GM18909 (cell line): Measurements from ENCODE around the gene BCL11A.

ENCODE experiments used
- ATAC-seq: cut with Tn5 transposase; IDR thresholded peaks from one replicate; pipeline ENCODE4 v1.9.1; 2021; ENCODE audit warnings: mild to moderate bottlenecking; ENCODE audit not compliant: unreplicated experiment, poor library complexity

The BCL11A gene

DNA sequence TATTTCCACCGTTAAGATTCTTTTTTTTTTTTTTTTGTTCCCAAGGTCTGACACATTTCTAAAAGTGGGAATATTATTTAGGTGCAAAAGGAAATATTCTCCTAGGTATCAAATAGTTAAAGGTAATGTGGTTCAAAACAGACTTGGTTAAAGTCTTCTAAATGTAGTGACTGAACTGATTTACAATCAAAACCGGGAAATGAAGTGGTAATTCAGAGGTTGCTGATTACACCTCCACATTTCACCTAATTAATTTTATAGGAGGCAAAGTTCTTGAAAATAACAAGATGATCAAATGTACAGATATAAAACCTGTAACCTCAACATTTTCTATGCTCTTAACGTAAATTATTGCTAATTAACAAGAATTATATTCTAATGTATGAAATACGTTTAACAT lies 5.1 kb downstream of the BCL11A start:
- ATAC-seq, result no peak

DNA sequence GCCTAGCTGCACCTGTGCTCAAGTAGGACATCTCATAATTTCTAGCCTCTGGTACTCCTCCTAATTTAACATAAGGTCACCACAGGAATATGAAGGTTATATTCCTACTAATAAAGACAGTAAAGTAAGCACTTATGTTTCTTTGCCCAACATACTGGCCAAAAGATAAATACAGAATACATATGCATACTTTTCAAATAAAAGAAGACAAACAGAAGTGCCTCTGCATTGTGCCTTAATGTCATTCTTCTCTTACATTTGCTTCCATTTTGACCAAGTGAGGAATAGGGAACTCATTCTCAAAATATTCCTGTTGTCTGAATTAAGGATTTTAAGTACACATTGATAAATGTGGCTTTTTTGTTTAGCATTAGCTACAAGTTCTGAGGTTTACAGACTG lies 5.6 kb downstream of the BCL11A start:
- ATAC-seq, result no peak

DNA sequence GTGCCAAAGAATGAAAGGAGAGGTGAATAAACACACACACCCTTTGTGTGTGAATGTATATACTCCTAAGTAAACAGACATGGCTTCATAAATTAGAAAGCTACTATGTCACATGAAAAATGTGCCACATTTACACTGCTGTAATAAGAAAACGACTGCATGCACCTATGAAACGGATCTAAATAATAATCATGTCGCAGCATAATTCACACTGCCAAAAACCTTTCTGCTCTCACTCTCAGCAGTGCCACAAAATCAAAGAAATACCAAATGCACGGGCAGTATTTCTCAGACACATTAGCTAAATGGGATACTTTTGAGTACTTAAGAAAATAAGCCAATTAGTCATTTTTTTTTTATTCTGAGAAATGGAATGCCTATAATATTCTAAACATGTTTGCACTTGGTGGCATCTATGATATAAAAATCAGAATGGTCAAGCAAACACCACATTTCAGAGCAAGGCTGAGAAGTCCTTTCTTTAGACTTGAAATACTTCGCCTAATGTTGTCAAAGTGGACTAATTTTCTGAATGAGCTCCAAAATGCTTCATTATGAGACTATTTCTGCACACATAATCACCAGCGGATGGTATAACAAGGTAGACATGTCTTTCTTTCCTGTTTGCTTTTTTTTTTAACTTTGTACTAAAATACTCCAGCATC lies 6.6 kb downstream of the BCL11A start:
- ATAC-seq, result no peak

DNA sequence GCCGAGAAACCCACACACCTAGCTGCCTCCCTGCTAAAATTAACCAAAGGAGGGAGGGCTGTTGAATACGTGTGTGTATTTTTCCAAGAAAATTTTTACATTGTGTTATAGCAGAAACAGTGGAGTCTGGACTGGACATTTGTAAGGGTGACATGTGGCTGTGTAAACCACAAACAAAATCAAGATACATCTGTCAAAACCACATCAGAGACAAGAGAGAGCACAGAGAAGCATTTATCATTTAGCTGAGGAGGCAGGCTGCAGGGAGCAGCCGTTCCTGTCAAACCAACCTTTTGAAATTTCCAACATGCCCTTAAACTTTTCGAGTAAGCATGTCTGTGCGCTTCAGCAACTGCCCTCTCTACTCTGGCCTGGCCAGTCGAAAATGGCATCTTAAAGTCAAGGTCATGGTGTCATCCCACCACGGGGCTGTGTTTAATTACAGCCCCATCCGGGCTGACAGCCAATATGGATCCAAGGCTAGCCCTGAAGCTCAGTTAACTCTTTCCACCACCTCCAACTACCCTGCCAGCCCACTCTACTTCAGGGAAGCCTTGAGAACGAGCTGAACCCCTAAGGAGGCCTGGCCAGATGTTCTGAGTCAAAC lies 8.4 kb downstream of the BCL11A start:
- ATAC-seq, result peak; percentile 32

DNA sequence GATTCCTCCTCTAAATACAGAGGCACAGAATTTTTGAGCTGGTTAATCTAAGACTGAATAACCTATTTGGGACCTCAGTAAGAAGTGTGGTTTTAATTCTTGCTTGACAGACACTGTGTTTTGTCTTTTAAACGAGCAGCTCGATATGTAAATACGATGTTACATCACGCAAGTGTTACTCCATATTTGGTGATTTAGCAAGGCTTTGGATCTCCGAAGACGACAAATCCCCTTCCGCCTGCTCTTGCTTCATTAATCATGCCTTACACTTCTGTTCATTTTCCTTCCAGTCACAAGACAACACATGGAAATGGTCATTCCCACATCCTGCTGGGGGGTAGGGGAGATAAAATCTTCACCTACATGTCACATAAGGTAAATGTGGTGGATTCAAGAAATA lies 9.4 kb downstream of the BCL11A start:
- ATAC-seq, result no peak

DNA sequence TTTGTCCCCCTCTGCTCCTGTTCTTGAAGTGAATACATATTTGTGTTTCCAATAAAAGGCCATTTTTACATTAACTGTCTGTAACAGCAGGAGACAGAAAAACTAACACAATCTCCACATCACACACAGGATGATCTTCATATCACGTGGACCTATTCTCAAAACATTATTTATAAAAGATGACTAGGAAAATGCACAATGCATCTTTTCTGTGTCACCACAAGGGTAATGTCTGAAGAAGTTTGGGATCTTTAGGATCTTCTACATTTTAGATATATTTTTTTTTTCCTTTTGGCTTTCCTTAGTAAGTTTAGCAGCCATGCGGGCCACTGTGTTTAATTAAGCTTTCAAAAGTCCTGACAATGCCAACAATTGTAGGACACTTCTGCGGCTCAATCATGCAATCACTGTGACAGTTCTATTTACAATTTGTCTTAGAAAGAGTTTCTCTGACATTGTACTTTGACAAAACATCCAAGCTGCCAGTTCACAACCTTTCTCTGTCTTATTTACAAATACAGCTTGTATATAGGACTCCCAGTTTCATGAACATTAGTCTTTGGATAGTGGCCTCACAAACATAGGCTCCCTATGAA lies 12.3 kb downstream of the BCL11A start:
- no peak for ATAC-seq

DNA sequence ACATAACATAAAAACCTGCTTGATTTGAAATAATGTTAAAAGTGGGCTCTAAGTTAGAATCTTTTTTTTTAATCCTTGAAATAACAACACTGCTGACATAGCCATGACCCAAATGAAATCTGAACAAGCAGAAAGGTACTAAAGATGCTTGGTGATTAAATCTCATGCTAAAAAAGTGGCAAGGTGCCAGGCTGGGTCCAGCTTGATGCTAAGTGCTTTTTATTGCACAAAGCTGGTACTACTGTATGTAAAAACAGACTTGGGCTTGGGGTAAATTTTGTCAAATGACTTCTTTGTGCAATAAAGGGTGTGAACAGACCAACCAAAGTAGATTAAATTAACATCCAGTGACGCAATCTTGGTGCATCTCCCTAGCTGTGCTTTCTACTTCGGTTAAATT lies 13.4 kb downstream of the BCL11A start:
- no peak for ATAC-seq

DNA sequence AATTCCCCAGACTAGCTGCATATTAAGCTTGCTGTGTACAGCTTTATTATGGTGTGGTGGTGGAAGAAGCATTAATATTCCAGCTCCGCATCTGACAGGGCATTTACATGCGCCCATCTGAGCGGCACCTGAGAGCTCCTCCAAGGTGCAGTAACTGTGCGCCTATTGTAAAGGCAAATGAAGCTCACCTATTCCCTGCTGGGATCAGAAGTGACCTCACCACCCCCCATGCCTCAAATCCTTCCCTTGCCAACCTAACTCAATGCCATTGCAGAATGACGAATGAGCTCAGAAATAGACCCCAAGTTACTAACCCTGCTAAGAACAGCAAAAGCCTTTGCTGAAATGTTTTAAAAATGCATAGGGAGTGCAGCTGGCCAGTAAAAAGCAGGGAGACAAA lies 14.3 kb downstream of the BCL11A start:
- no peak for ATAC-seq

DNA sequence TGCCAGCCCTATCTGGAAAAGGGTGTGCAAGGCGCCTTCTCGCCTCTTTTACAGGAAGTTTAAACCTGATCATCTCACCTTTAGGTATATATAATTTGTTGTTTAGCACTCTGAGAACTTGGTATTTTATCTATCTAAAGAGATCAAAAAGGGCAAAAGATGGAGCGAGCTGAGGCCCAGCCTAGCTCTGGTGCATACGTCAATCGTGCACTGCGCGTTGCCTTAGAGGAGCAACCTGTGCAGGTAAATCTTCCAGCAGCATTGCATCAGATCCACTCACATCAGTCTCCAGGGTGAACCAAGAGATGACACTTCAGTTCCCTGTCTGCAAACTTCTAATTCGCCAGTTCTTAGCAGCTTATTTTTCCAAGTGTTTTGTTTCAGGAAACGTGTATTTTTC lies 15.4 kb downstream of the BCL11A start:
- no peak for ATAC-seq

DNA sequence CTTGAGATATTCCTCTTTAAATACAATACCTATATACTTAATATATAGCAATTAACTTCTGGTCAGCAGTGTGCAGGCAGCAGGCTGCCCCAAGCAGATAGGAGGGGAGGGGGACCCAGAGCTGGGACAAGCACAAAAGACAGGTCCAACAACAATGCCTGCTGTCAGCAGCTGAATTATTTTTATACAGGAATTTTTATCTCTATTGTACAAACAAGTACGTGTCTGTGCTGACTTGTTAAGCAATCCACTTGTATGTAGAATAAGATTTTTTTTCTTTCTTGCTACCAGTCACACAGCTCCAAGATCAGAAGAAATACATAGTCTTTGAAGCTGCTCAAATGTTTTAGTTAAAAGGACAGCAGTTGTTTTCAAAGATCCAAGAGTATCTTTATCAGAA lies 16.7 kb downstream of the BCL11A start:
- no peak for ATAC-seq

DNA sequence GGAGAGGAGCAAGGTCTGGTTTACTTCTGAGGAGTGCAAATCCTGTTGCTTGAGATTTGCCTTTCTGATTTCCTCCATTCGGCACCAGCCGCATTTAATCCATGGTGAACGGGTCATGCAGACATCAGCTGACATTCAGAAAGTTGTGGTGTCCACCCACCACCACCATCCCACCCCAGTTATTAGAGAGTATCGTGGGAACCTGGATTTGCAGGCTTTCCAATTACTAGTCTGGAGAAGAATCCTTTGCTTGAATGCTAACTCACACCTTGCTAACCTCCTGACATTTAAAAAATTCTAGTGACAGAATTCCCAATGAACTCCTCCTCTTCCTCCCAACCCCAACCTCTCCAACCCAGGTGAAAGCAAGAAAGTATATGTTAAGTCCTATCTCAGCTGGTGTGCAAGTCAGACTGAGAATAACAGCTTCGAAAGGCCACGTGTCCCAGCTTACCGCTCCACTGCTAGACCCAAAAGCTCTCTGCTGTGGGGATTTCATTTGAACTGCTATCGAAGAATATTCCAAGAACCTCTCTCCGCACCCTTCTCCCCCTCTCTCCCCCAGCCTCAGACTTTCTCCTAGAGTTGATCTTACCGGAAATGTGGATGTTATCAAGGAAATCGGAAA lies 17.7 kb downstream of the BCL11A start:
- ATAC-seq, result peak; percentile 75

DNA sequence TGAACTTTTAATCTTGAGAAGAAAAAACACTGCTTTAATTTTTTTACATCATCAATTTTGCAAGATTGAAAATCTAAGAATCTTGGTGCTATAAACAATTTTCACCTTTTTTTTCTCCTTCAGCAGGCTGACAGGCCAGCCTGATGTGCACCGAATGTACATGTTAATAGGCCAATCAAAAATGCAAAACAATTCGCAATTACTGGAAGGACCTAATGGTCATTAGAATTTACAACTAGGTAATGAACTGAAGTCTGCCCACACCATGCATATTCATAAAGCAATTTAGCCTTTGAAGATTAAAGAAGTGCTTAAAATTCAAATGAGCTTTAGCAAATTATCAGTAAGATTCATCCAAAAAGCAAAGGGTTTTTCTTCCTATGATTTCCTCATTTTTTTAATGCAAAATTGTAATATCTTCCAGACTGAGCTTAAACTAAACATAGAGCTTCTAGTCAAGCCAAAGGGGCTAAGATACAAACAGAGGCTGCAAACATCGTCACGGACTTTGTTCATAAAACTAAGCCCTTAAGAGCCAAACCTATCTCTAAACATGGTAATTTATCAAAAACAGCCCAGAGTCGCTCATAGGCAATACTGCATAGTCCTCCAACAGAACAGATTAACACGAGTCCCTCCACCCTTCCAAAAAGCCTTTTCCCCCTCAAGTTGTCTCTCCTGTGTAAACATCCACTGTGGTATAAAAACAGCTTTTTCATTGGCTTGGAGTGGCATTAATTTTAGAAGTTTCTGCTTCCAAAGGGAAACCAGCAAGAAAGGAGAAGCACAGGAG lies 18.4 kb downstream of the BCL11A start:
- no peak for ATAC-seq

DNA sequence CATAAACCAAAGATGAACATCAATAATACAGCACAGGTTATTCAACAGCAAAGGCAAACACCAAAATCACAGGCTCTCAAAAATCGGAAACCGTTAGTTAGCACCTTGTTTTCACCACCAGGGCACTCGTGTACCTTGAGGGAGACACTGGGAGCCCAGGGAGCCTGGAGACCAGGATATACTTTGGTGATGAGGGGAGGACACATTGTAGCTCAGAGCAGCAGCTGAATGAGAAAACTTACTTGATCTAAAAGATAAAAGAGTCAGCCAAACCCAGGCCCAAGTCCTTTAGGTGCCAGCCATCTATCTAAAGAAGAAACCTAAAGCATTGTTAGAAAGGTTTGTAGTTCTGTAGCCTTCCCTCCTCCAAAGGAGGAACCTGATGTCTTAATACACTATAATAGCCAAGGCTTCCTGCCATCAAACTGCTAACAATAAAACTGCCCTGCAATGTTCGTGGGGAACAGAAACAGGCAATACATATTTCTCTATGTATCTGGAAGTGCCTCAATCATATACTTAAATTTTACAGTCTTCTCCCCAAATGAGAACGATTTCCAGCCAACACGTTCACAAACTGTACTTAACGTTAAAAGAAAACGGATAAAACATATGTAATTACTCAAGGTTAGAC lies 19.3 kb downstream of the BCL11A start:
- no peak for ATAC-seq

DNA sequence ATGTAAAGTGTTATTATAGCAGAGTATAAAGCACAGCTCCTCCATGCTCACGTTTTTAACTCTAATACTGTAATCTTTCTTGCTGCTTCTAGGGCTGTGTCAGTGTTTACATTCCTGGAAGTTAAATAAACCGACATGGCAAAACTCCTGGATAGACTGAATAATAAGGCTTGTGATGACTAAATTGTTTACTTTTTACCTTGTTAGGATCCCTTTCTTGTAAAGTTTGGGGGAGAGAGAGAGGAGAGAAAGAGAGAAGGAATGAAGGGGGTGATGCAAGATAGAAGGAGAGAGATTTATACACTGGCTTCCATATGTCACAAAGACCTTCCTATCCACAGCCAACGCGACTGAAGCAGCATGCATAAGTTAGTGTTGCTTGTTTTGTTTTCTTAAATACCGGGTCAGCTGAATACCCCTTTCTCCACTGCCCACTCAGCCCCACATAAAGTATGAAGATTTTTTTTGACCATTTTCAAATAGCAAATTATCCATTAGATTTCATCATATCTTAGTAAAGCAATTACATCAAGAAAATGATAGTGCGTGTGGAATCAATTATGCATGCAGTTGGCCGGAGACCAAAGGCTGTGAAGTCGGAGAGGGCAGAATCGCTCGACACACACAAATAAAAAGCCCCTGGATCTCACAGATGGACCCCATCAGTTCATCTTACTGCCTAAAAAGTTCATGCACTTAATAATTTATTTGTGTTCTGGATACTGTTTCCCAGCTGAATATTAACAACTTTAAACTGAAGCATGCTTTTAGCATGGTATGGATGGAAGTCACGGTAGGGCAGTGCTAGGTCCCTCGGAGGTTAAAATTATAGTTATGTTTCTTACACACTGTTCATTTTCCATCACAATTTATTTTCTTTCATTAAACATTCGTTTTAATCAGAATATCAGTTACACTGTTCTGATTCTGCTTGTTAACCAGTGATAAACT lies 20.1 kb downstream of the BCL11A start:
- ATAC-seq, result no peak

DNA sequence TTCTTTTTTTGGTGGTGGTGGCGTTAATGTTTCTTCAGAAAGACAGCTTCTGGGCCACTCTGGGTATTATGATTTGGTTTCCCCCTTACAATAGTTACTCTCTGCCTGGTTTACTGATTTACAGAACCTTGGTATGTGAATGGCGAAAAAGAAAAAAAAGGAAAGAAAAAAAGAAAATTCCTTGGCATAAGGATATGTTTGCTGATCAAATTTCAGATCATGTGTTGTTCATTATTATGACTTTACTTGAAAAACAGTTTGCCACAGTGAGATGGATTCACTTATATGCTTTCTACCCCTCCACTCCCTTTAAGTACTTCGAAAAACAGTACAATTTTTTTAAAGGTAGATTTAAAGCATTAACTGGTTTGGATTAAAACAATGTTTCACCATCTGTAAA lies 21.0 kb downstream of the BCL11A start:
- ATAC-seq, result no peak

DNA sequence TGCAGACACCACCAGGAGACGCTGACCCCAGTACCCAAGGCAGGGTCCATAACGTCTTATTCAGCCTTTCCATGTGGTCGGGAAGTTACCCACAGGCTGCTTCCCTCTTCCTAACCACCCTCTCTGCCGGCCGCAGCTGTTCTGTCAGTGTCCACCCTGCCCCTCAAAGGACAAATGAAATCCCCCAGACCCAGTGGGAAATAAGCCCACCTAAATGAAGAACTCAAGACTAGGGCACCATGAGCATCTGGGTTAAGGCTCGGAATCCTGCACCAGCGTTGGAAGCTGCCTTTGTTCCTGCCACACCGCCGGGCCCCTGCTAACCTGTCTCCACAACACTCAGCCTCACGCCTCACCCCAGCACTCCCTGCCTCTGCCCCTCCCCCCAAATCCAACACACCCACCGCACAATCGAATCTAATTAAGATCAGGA lies 21.7 kb downstream of the BCL11A start:
- ATAC-seq, result no peak

DNA sequence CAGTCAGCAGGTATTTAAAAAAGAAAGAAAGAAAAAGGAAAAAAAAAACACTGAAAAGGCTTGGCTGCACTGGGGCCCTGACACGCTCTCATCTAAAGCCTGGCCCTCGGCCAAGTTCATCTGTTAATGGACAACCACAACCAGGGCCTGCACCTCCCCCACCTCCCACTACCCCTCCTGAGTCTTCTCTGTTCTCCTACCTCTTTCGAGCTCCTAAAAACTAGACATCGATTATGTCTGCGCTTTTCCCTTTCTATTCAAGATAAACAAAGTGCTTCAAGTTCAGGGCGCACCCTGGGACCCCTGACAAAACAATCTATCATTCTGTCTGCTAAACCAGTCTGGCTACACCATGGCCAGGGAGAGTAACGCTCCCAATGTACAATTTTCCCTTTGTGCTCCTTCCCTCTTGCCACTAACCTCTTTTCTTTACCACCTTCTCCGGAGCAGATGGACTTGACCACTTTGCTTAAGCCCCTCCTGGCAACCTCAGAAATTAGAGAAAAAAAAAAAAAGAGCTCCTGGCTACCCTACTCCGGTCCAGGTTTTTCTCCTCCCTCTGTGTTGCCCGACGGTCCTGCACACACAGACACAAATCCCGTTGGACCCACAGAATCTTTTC lies 22.7 kb downstream of the BCL11A start:
- ATAC-seq, result peak; percentile 78

DNA sequence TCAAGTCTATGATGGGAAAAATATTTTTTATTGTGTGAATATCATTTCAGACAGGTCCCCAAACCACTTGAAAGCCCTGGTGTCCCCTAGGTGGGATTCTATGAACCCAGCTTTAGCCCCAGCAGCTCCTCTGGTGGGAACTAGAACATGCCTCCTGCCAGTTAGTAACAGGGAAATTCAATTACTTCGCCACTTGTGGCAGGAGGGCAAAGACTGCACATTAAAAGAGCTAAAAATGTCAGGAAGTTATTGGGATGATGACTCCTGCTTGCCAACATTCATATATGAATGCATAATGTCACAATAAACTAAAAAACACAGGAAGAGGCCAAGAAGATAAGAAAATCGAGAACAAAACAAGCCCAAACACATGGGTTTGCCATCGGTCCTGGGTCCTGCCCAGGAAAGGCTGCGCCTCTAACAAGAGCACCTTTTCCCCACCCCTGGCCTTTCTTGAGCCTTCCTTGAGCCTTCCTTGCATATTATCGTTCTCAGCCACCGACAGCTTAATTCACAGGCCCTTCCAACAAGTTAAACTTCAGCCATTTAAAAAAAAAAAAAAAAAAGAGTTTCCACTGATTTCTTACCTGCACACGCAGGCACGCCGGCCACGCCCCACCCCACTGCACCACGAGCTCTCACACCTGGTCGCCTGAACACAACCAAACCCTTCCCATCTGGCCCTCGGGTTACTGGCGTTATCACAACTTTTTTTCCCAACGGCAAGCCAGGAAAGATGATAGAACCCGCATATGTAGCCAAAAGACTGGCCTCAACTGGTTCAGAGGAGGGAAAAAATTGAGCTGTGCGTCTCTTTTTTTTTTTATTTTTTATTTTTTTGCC lies 23.4 kb downstream of the BCL11A start:
- ATAC-seq, result no peak
